Brain microvascular endothelial cell (primary cell): ENCODE data around the gene USP10.
A peak's percentile ranks its signal among the peaks of the same experiment; 100 is the strongest.

Experiments
- DNase-seq: peaks from one replicate; pipeline ENCODE4 v3.0.0-alpha.2; 2020
- H3K27ac ChIP-seq: fragments of 250-450 bp; sonication (Bioruptor Pico); 2 replicates; pipeline ENCODE4 v1.5.1; 2020; ENCODE audit warnings: mild to moderate bottlenecking, moderate library complexity
- H3K27me3 ChIP-seq: fragments of 250-450 bp; sonication (Bioruptor Pico); replicated peaks from 2 replicates; pipeline ENCODE4 v1.5.1; 2020; ENCODE audit warnings: mild to moderate bottlenecking
- H3K36me3 ChIP-seq: fragments of 250-450 bp; sonication (Bioruptor Pico); replicated peaks from 2 replicates; pipeline ENCODE4 v1.5.1; 2020; ENCODE audit warnings: mild to moderate bottlenecking
- H3K4me3 ChIP-seq: 2 replicates; pipeline ENCODE4 v1.5.1; 2011; ENCODE audit warnings: low read depth, mild to moderate bottlenecking, control low read depth, low read length, moderate library complexity
- in situ Hi-C: cut with HindIII; loops from 2 replicates; pipeline ENCODE4 v1.10.0; 2017; ENCODE audit warnings: low sequenced_read_pairs, low pct_ligation_motif_present
- TF ChIP-seq, protein P1 (sequence below): IDR thresholded peaks from 2 replicates; pipeline ENCODE4 v1.5.1; 2011; ENCODE audit warnings: low read depth, mild to moderate bottlenecking, moderate library complexity, low read length, control low read depth, inconsistent platforms; ENCODE audit errors: missing control alignments

The USP10 gene

DNA sequence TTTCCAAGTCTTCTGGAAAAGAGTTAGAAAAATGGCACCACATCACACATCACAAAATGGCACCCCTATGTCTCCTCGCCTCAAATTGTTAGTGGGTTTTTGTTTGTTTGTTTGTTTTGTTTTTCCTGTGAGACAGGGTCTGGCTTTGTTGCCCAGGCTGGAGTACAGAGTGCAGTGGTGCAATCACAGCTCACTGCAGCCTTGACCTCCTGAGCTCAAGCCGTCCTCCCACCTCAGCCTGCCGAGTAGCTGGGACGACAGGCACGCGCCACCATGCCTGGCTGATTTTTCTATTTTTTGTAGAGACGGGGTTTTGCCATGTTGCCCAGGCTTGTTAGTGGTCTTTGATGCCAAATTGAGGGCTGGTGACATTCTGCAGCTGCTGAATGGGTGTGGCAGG is 116.2 kb downstream of the USP10 start:
- in situ Hi-C loops, result no loop called here

DNA sequence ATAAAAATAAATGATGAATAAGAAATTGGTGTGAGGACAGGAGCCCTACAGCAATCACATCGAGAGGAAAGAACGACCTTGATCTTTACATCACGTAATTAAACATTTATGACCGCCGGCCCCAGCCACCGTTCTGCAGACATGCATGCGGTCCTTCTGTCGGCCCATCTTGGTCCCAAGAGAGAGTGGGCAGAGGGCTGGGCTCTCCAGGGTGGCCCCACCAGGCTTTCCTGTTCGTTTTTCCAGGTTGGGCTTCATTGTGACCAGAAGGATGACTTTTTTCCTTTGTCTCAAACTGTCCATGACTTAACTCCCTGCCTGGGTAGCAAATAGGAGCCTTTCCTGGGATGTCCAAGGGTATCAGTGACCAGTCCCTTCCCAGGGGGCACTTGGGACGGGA is 116.7 kb downstream of the USP10 start:
- no peak for DNase-seq
- Histone ChIP-seq H3K4me3 (no peak overlapping the region), H3K27ac (no peak overlapping the region), H3K27me3 (no peaks in the 10 kb centered on the region), H3K36me3 (no peaks in the 10 kb centered on the region)
- in situ Hi-C loops, result no loop called here
- TF ChIP-seq, protein P1, sequence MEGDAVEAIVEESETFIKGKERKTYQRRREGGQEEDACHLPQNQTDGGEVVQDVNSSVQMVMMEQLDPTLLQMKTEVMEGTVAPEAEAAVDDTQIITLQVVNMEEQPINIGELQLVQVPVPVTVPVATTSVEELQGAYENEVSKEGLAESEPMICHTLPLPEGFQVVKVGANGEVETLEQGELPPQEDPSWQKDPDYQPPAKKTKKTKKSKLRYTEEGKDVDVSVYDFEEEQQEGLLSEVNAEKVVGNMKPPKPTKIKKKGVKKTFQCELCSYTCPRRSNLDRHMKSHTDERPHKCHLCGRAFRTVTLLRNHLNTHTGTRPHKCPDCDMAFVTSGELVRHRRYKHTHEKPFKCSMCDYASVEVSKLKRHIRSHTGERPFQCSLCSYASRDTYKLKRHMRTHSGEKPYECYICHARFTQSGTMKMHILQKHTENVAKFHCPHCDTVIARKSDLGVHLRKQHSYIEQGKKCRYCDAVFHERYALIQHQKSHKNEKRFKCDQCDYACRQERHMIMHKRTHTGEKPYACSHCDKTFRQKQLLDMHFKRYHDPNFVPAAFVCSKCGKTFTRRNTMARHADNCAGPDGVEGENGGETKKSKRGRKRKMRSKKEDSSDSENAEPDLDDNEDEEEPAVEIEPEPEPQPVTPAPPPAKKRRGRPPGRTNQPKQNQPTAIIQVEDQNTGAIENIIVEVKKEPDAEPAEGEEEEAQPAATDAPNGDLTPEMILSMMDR, result no peak

More for the DNA sequence above, 116.2 kb downstream of the USP10 start:
- Histone ChIP-seq H3K27me3 (no peaks in the 10 kb centered on the region), H3K27ac (no peak overlapping the region), H3K36me3 (no peaks in the 10 kb centered on the region), H3K4me3 (no peak overlapping the region)
- no peak for DNase-seq
- TF ChIP-seq, protein P1, result no peak

DNA sequence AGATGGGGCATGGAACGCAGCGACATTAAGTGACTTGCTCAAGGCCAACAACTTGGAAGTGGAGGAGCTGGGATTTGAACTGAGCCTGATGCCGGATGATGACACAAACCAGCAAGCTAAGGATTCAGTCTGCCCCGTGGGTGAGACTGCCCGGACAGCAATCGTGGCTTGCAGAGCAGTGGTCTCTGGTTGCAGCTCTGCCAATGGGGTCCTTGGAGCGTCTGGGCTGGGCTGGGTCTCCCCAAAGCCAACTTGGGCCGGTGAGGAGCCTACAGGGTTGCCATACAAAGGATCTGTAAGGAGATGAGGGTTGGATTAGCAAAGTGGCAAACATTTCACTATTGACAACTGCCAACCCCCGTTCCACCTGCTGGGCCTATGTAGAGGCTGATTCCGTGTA is 117.4 kb downstream of the USP10 start:
- H3K36me3 ChIP-seq, result no peaks in the 10 kb centered on the region
- H3K27me3 ChIP-seq, result no peaks in the 10 kb centered on the region
- H3K4me3 ChIP-seq, result no peak overlapping the region
- TF ChIP-seq, protein P1, result no peak
- H3K27ac ChIP-seq, result no peak overlapping the region
- DNase-seq, result no peak
- in situ Hi-C loops, result no loop called here

DNA sequence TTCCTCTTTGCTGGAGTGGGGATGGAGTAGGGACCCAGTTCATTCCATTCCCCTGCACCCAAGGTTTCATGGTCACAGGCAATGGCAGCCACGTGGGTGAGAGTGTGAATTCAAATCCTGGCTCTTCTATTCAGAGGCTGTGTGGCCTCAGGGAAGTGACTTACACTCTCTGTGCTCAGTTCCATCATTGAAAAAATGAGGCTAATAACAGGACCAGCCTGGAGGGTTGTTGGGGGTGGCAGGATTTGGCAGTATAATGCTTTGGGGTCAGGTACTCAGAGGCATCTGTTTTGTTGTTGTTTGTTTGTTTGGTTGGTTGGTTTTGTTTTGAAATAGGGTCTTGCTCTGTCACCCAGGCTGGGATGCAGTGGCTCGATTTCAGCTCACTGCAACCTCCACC is 117.8 kb downstream of the USP10 start:
- Histone ChIP-seq H3K4me3 (no peak overlapping the region), H3K27me3 (no peaks in the 10 kb centered on the region), H3K27ac (no peak overlapping the region), H3K36me3 (no peaks in the 10 kb centered on the region)
- DNase-seq, result no peak
- in situ Hi-C loops, result no loop called here
- TF ChIP-seq, protein P1, result no peak

DNA sequence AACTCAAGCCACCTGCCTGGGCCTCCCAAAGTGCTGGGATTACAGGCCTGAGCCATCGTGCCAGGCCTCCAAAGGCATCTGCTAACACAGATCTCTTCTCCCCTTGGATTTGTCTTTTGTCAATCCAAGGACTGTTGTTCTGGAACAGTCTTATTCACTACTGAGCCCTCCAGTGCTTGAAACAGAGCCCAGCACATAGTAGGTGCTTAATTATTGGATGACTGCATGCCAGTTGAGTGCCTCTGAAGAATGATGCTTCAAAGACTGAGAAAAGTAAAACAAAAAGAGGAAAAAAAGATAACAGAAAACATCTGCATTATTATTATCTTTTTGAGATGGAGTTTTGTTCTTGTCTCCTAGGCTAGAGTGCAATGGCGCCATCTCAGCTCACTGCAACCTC is 118.3 kb downstream of the USP10 start:
- DNase-seq, result no peak
- H3K27ac ChIP-seq, result no peak overlapping the region
- TF ChIP-seq, protein P1, result no peak
- H3K36me3 ChIP-seq, result no peaks in the 10 kb centered on the region
- no peaks in the 10 kb centered on the region for H3K27me3 ChIP-seq
- in situ Hi-C loops, result no loop called here
- no peak overlapping the region for H3K4me3 ChIP-seq

DNA sequence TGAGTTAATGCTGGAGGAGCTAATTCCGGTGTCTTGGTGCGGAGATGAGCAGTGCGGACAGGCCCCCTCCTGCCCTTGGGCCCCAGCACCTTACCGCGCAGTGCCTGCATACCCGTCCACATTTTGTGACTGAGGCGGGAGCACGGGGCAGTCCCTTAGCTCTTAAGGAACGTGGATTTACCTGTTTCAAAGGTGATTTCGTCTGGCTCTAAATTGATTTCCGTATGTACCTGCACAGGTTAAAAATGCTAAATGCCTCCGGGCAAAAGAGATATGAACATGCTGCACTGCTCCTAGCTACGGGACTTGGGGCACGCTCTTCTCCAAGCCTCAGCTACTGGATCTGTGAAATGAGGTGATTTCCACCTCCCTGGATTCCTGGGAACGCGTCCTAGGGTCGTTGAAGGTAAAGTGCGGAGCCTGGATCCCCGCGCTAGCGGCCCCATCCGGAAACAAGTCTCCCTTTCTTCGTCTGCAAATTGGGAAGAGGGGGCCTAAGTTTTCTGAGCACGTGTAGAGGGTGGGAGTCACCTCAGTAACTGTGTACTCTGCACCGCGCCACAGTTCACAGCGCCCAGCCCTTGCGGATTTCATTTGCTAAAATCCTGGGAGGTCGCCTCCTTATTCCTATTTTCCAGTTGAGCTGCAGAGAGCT is 119.3 kb downstream of the USP10 start:
- DNase-seq, result no peak
- H3K27me3 ChIP-seq, result no peaks in the 10 kb centered on the region
- in situ Hi-C loops, result no loop called here

More for the DNA sequence above, 119.3 kb downstream of the USP10 start:
- TF ChIP-seq, protein P1, result no peak
- no peaks in the 10 kb centered on the region for H3K36me3 ChIP-seq
- H3K27ac ChIP-seq, result no peak overlapping the region
- peak overlapping the region; percentile 37 for H3K4me3 ChIP-seq
